ENCODE measurements around the gene IRAK3. TPM values are rescaled to one million over a fixed set of nuclear protein-coding genes. Genes with fewer than 3 reads are reported as not detected.

Gene IRAK3
- total and polyA plus RNA-seq, 2 donors (not counting 3 experiments of a cell fraction or from before 2014, with no cell fraction given), result 2.3 to 8.5 TPM

- H3K4me2 ChIP-seq (ENCODE audit: insufficient read depth, low read length), result no peak overlapping the region
- H3K27ac ChIP-seq (ENCODE audit: insufficient read depth, low read depth, low read length), result no peak overlapping the region
- dilution Hi-C loops (cut with MboI; ENCODE audit: extremely low pct_ligation_motif_present, low sequenced_read_pairs) (no loop called here), intact Hi-C loops (cut with micrococcal nuclease) (loop anchor here (5.0 to 10.0 kb wide), 2 partner anchors 280 to 587 kb away; no protein-coding TSS in a partner anchor)
- peaks cover 0 to 2% of the 10 kb centered on the region in 2 experiments for H3K27me3 ChIP-seq (ENCODE audit: control insufficient read depth in 2 of 2, insufficient read depth in 2 of 2, low read length in 2 of 2)
- no TSS peak for BruUV-seq (replicated peaks)
- FAIRE-seq (no peak), DNase-seq (ENCODE audit: low read depth, low spot score) (no peak)
- no peaks in the 10 kb centered on the region for H4K20me1 ChIP-seq (replicated peaks; ENCODE audit: control insufficient read depth, extremely low read depth, insufficient read depth, low read length)
- ChIA-PET CTCF (interaction anchor here (0.9 kb wide), 1 partner anchor 130 kb away, joined by 3 read pairs; no protein-coding TSS in a partner anchor), POLR2A (no interaction called here)
- H3K9ac ChIP-seq (replicated peaks; ENCODE audit: extremely low read depth, insufficient read depth, low read length), result no peak overlapping the region
- no peaks in the 10 kb centered on the region for H3K79me2 ChIP-seq (ENCODE audit: control insufficient read depth, insufficient read depth, low read length)
- no peak overlapping the region for H2AFZ ChIP-seq (ENCODE audit: low read depth, low read length)
- H3K4me3 ChIP-seq (replicated peaks in 1 of 3; ENCODE audit: insufficient read depth in 1 of 3, low read depth in 1 of 3, low read length in 3 of 3), result no peak overlapping the region
- no peaks in the 10 kb centered on the region for H3K9me1 ChIP-seq (replicated peaks; ENCODE audit: control insufficient read depth, extremely low read depth, insufficient read depth, low read length)
- H3K9me3 ChIP-seq (replicated peaks; ENCODE audit: control insufficient read depth, insufficient read depth, low read length), result no peaks in the 10 kb centered on the region
- no peaks in the 10 kb centered on the region for H3K36me3 ChIP-seq (ENCODE audit: control insufficient read depth in 2 of 2, extremely low read depth in 1 of 2, insufficient read depth in 2 of 2, low read length in 2 of 2)
- peaks cover 2% of the 10 kb centered on the region for H3K4me1 ChIP-seq (ENCODE audit: control insufficient read depth, extremely low read depth, insufficient read depth, low read length)
- TF ChIP-seq FOS (IDR thresholded peaks at IDR 0.05; ENCODE audit: borderline replicate concordance, insufficient read depth, low read length), result no peak
- no peak for TF ChIP-seq EZH2 (IDR thresholded peaks at IDR 0.05; ENCODE audit: borderline replicate concordance, low read depth, low read length, severe bottlenecking)
- TF ChIP-seq, protein P1, sequence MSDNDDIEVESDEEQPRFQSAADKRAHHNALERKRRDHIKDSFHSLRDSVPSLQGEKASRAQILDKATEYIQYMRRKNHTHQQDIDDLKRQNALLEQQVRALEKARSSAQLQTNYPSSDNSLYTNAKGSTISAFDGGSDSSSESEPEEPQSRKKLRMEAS (IDR thresholded peaks at IDR 0.05; ENCODE audit: insufficient read depth, insufficient read length), result no peak
- no peak for TF ChIP-seq POLR2A (IDR thresholded peaks at IDR 0.05; ENCODE audit: low read depth, low read length)
Observed at GRCh38 chr12:66275040-66275439, 86.0 kb downstream of the IRAK3 start.

DNA sequence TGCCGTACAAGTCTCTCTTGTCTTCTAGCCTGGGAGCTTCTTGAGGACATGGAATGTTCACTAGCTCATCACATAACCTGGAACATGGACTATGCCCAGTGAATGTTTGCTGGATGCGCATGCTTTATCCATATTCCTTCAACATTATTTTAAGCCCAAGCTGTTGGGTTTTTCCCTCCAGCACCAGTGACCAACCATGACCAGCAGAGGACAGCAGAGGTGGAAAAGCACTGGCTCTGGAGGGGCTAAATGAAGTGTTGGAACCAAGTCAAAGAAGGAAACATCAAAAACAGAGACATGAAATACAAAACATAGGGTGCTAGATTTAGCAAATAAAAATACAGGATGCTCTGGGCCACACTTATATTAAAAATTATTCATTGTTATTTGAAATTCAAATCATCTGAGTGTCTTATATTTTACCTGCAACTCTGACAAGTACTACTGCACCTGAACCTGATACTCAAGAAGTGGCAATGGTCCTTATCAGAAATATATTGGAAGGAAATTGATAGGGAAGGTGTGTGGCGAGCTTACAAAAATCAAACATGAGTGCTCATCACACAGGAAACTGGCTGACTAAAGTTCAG is 90.2 kb downstream of the IRAK3 start:
- Histone ChIP-seq H3K27ac (ENCODE audit: insufficient read depth, low read depth, low read length) (no peak overlapping the region), H3K4me1 (ENCODE audit: control insufficient read depth, extremely low read depth, insufficient read depth, low read length) (peaks cover 2% of the 10 kb centered on the region), H3K79me2 (ENCODE audit: control insufficient read depth, insufficient read depth, low read length) (no peaks in the 10 kb centered on the region), H3K9me1 (replicated peaks; ENCODE audit: control insufficient read depth, extremely low read depth, insufficient read depth, low read length) (no peaks in the 10 kb centered on the region), H3K9me3 (replicated peaks; ENCODE audit: control insufficient read depth, insufficient read depth, low read length) (no peaks in the 10 kb centered on the region), H3K36me3 (ENCODE audit: control insufficient read depth in 2 of 2, extremely low read depth in 1 of 2, insufficient read depth in 2 of 2, low read length in 2 of 2) (no peaks in the 10 kb centered on the region), H2AFZ (ENCODE audit: low read depth, low read length) (peak overlapping the region; percentile 14), H3K27me3 (ENCODE audit: control insufficient read depth in 2 of 2, insufficient read depth in 2 of 2, low read length in 2 of 2) (no peaks in the 10 kb centered on the region), H3K4me3 (replicated peaks in 1 of 3; ENCODE audit: insufficient read depth in 1 of 3, low read depth in 1 of 3, low read length in 3 of 3) (no peak overlapping the region), H3K4me2 (ENCODE audit: insufficient read depth, low read length) (no peak overlapping the region), H4K20me1 (replicated peaks; ENCODE audit: control insufficient read depth, extremely low read depth, insufficient read depth, low read length) (no peaks in the 10 kb centered on the region), H3K9ac (replicated peaks; ENCODE audit: extremely low read depth, insufficient read depth, low read length) (no peak overlapping the region)
- CTCF ChIA-PET, result interaction anchor here (0.8 to 2.6 kb wide), 13 partner anchors 9 to 582 kb away, joined by 3 to 33 read pairs (median 11); partner anchors contain the start of gene HELB
- intact Hi-C loops (cut with micrococcal nuclease) (loop anchor here (1.0 to 10.0 kb wide), 5 partner anchors 130 to 583 kb away; no protein-coding TSS in a partner anchor), dilution Hi-C loops (cut with MboI; ENCODE audit: extremely low pct_ligation_motif_present, low sequenced_read_pairs) (no loop called here)
- TF ChIP-seq FOS (IDR thresholded peaks at IDR 0.05; ENCODE audit: borderline replicate concordance, insufficient read depth, low read length), result no peak
- TF ChIP-seq EZH2 (IDR thresholded peaks at IDR 0.05; ENCODE audit: borderline replicate concordance, low read depth, low read length, severe bottlenecking), result no peak
- no peak for TF ChIP-seq GATA2 (IDR thresholded peaks at IDR 0.05; ENCODE audit: insufficient read depth, insufficient read length, low read depth, low read length)
- no peak for TF ChIP-seq POLR2A (IDR thresholded peaks at IDR 0.05; ENCODE audit: low read depth, low read length)
- TF ChIP-seq, protein P1 (IDR thresholded peaks at IDR 0.05; ENCODE audit: insufficient read depth, insufficient read length), result no peak
- TF ChIP-seq CTCF (IDR thresholded peaks at IDR 0.05; ENCODE audit: extremely low read depth in 1 of 2, insufficient read depth in 1 of 2, low read depth in 1 of 2, low read length in 2 of 2), result peak; percentile 63 to 69
- TF ChIP-seq MYC (IDR thresholded peaks at IDR 0.05; ENCODE audit: low read depth, low read length), result no peak
- TF ChIP-seq JUN (IDR thresholded peaks at IDR 0.05; ENCODE audit: borderline replicate concordance, insufficient read depth, insufficient read length, low read depth), result no peak
- POLR2A ChIA-PET, result no interaction called here
- FAIRE-seq (no peak), DNase-seq (ENCODE audit: low read depth, low spot score) (peak; percentile 48)
- BruUV-seq (replicated peaks), result no TSS peak

Measured in endothelial cell of umbilical vein (primary cell).